ENCODE data around the gene DAB2IP.

The DAB2IP gene

DNA sequence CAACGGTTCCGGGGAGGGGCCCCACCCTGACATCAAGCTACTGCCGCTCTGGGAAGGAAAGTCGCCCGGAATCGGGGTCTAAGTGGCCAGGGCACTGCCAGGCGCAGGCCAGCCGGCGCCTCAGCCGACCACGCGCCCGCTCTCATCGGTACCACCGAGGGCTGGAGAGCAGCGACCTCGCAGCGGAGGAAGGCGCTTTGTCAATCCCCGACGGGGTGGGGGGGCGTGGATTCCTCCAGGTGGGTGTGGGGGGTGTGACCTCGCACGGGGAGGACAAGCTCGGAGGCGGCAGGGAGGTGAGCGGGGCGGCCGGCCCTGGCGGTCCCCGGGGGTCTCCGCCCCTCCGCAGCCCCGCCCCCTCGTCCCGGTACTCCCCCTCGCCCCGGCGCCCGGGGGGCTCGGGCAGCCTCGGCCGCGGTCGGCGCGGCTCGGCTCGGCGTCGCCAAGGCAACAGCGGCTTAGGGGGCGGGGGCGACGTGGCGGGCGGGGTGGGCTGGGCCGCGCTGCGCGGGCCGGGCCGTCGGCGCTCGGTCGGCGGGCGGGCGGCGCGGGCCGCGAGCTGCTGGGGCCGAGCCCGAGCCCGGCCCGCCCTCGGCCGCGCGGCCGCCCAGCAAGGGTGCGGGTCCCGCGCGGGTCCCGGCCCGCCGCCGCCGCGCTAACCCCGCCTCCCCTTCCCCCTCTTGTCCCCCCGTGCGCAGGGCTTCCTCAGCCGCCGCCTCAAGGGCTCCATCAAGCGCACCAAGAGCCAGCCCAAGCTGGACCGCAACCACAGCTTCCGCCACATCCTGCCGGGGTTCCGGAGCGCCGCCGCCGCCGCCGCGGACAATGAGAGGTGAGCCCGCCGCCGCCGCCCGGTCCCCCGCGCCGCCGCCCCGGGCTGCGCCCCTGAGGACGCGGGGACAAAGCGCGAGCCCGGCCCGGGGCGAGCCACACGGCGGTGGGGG, 47.5 kb downstream of the DAB2IP start:
- peaks cover 3% of the 10 kb centered on the region; the same call in 1 of the 2 replicates for H4K20me1 ChIP-seq (ENCODE audit: control insufficient read depth, insufficient read depth, low read depth, low read length)
- no peaks in the 10 kb centered on the region for H3F3A ChIP-seq (ENCODE audit: control insufficient read depth, insufficient read depth)
- peak overlapping the region; percentile 56 for H3K4me2 ChIP-seq (ENCODE audit: low read length)
- TF ChIP-seq EZH2phosphoT487 (IDR thresholded peaks at IDR 0.05; ENCODE audit: borderline replicate concordance, low read length) = no peak
- TF ChIP-seq CTCF (IDR thresholded peaks at IDR 0.05; ENCODE audit: low read depth, low read length, poor library complexity, severe bottlenecking) = no peak
- no peaks in the 10 kb centered on the region for H3K36me3 ChIP-seq (ENCODE audit: control insufficient read depth, low read length)
- no peaks in the 10 kb centered on the region for H3K9me2 ChIP-seq (replicated peaks; ENCODE audit: control insufficient read depth, low read length)
- peaks cover 19% of the 10 kb centered on the region for H3K4me1 ChIP-seq (ENCODE audit: control insufficient read depth, low read length)
- H3K27me3 ChIP-seq (ENCODE audit: control insufficient read depth, low read length) = peaks cover 56% of the 10 kb centered on the region
- H3K79me2 ChIP-seq (ENCODE audit: control insufficient read depth, low read length) = no peaks in the 10 kb centered on the region
- H3K27ac ChIP-seq (ENCODE audit: low read depth, low read length) = no peak overlapping the region
- H3K4me3 ChIP-seq (ENCODE audit: low read length) = peak overlapping the region; percentile 40
- H3K9me3 ChIP-seq (ENCODE audit: control insufficient read depth, insufficient read depth, low read length) = no peaks in the 10 kb centered on the region

GRCh38 chr9:121699571-121700164, 48.2 kb downstream of the DAB2IP start:
- Histone ChIP-seq H3K27me3 (ENCODE audit: control insufficient read depth, low read length) (peaks cover 63% of the 10 kb centered on the region), H4K20me1 (ENCODE audit: control insufficient read depth, insufficient read depth, low read depth, low read length) (peaks cover 9% of the 10 kb centered on the region), H3K9me3 (ENCODE audit: control insufficient read depth, insufficient read depth, low read length) (no peaks in the 10 kb centered on the region), H3F3A (ENCODE audit: control insufficient read depth, insufficient read depth) (no peaks in the 10 kb centered on the region), H3K27ac (ENCODE audit: low read depth, low read length) (no peak overlapping the region), H3K4me3 (ENCODE audit: low read length) (peak overlapping the region; percentile 40), H3K4me2 (ENCODE audit: low read length) (peak overlapping the region; percentile 44), H3K36me3 (ENCODE audit: control insufficient read depth, low read length) (no peaks in the 10 kb centered on the region), H3K9me2 (replicated peaks; ENCODE audit: control insufficient read depth, low read length) (no peaks in the 10 kb centered on the region), H3K4me1 (ENCODE audit: control insufficient read depth, low read length) (peaks cover 19% of the 10 kb centered on the region), H3K79me2 (ENCODE audit: control insufficient read depth, low read length) (no peaks in the 10 kb centered on the region)
- TF ChIP-seq CTCF (IDR thresholded peaks at IDR 0.05; ENCODE audit: low read depth, low read length, poor library complexity, severe bottlenecking) (no peak), EZH2phosphoT487 (IDR thresholded peaks at IDR 0.05; ENCODE audit: borderline replicate concordance, low read length) (peak; percentile 68; the same call in 1 of the 2 replicates)

DNA sequence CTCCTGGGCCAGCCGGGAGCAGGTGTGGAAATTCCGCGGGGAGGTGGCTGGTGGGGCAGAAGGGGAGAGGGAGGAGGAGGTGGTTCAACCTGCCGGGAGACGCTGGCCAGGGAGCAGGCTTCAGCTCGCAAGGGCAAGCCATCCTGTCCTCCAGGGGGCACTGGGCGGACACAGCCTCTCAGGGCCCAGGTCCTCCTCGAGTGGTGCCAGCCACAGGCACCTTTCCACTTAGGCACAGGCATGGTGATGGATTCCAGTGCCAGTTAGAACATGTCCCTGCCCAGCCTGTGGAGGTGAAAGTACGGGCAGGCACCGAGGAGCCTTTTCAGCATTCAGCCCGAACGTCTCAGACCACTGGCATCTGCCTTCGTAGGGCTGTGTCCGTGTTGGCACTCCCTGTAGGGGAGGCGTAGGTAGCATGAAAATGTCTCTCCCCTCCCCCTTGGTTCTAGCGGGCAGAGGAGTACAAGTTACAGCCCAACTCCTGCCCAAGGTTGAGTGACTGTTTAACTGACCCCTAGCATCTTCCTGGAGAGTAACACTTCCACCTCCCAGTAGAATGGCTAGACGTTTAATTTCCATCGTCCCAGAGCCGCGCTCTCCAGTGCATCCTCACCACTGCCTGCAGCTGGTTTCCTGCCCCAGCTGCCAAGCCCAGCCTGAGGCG, 48.9 kb downstream of the DAB2IP start:
- H3K9me3 ChIP-seq (ENCODE audit: control insufficient read depth, insufficient read depth, low read length) = no peaks in the 10 kb centered on the region
- peaks cover 19% of the 10 kb centered on the region for H3K4me1 ChIP-seq (ENCODE audit: control insufficient read depth, low read length)
- no peak overlapping the region for H3K4me3 ChIP-seq (ENCODE audit: low read length)
- peak; percentile 51 for TF ChIP-seq CTCF (IDR thresholded peaks at IDR 0.05; ENCODE audit: low read depth, low read length, poor library complexity, severe bottlenecking)
- TF ChIP-seq EZH2phosphoT487 (IDR thresholded peaks at IDR 0.05; ENCODE audit: borderline replicate concordance, low read length) = no peak
- no peaks in the 10 kb centered on the region for H3F3A ChIP-seq (ENCODE audit: control insufficient read depth, insufficient read depth)
- peaks cover 9% of the 10 kb centered on the region for H4K20me1 ChIP-seq (ENCODE audit: control insufficient read depth, insufficient read depth, low read depth, low read length)
- no peaks in the 10 kb centered on the region for H3K9me2 ChIP-seq (replicated peaks; ENCODE audit: control insufficient read depth, low read length)
- no peak overlapping the region; the same call in 1 of the 2 replicates for H3K4me2 ChIP-seq (ENCODE audit: low read length)
- H3K36me3 ChIP-seq (ENCODE audit: control insufficient read depth, low read length) = no peaks in the 10 kb centered on the region
- H3K27ac ChIP-seq (ENCODE audit: low read depth, low read length) = no peak overlapping the region
- H3K27me3 ChIP-seq (ENCODE audit: control insufficient read depth, low read length) = peaks cover 66% of the 10 kb centered on the region
- no peaks in the 10 kb centered on the region for H3K79me2 ChIP-seq (ENCODE audit: control insufficient read depth, low read length)
